Immature natural killer cell (primary cell): Measurements from ENCODE around the gene ZNF865. TPM values are rescaled to one million over a fixed set of nuclear protein-coding genes. Genes with fewer than 3 reads are reported as not detected.
A peak's percentile ranks its signal among the peaks of the same experiment; 100 is the strongest.

Experiments
- DNase-seq, 3 donors: peaks; one replicate each; pipeline ENCODE4 v3.0.0; 2022; ENCODE audit warnings: mixed read lengths in 1 of 3
- H3K27ac Mint-ChIP-seq, 6 donors: one replicate each; pipeline ENCODE4 v1.8.0; 2020; ENCODE audit warnings: mixed read lengths in 6 of 6, mild to moderate bottlenecking in 5 of 6, inconsistent platforms in 4 of 6, moderate library complexity in 3 of 6
- H3K27me3 Mint-ChIP-seq, 3 donors: one replicate each; pipeline ENCODE4 v1.8.0; 2020 to 2021; ENCODE audit warnings: low read depth in 3 of 3, mild to moderate bottlenecking in 3 of 3, mixed read lengths in 3 of 3, moderate library complexity in 3 of 3, inconsistent platforms in 1 of 3
- H3K36me3 Mint-ChIP-seq, 3 donors: one replicate each; pipeline ENCODE4 v1.8.0; 2020; ENCODE audit warnings: mixed read lengths in 3 of 3, inconsistent platforms in 2 of 3, mild to moderate bottlenecking in 2 of 3
- H3K4me1 Mint-ChIP-seq, 2 donors: one replicate each; pipeline ENCODE4 v1.8.0; 2020; ENCODE audit warnings: inconsistent platforms in 2 of 2, mild to moderate bottlenecking in 2 of 2, mixed read lengths in 2 of 2, moderate library complexity in 1 of 2
- H3K4me3 Mint-ChIP-seq, 5 donors: one replicate each; pipeline ENCODE4 v1.8.0; 2020; ENCODE audit warnings: mild to moderate bottlenecking in 5 of 5, mixed read lengths in 5 of 5, inconsistent platforms in 3 of 5, moderate library complexity in 3 of 5
- H3K9me3 Mint-ChIP-seq, 6 donors: one replicate each; pipeline ENCODE4 v1.8.0; 2020; ENCODE audit warnings: mild to moderate bottlenecking in 6 of 6, mixed read lengths in 6 of 6, inconsistent platforms in 4 of 6, moderate library complexity in 3 of 6
- polyA plus RNA-seq, 3 donors: library from polyadenylated mRNA; unstranded; fragments of 300-500 nt; fragmentation: Illumina TruSeq; gene quantifications; one replicate each; pipeline ENCODE4 v1.2.3, GENCODE V29; 2021

ZNF865 gene
- polyA plus RNA-seq, 3 donors from 2014 or later = 0.08 to 0.18 TPM; not detected in 1

DNA sequence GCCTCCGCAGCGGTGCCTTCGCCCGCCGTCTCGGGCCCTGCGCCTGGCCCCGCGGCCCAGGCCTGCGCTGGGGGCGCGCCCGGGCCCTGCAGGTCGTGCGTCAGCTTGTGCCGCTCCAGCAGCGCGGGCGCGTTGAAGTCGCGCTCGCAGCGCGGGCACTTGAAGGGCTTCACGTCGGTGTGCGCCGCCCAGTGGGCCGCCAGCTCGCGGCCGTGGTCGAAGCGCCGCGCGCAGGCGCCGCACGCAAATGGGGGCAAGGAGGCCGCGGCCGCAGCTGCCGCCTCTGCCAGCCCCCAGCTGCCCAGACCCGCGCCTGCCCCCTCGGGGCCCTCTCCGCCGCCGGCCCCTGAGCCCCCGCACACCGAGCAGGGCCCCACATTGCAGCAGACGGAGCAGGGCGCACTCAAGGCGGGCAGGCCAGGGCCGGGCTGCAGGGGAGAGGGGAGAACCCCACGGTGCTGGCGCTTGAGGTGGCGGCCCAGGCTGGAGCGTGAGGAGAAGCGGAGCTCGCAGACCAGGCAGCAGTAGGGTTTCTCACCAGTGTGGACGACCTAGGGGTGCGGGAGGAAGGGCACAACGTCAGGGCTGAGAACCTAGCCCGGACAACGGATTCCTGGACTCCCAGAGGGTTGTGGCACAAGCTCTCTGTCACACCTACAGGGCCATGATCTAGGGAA, 12.2 kb upstream of the ZNF865 start:
- Mint-ChIP-seq H3K9me3 (no peaks in the 10 kb centered on the region), H3K4me1 (peaks cover 0 to 7% of the 10 kb centered on the region in 2 donors), H3K27ac (no peak overlapping the region), H3K4me3 (no peak overlapping the region), H3K27me3 (peaks cover 0 to 4% (median 2%) of the 10 kb centered on the region in 3 donors), H3K36me3 (peaks cover 14 to 22% (median 16%) of the 10 kb centered on the region in 3 donors)
- no peak for DNase-seq

DNA sequence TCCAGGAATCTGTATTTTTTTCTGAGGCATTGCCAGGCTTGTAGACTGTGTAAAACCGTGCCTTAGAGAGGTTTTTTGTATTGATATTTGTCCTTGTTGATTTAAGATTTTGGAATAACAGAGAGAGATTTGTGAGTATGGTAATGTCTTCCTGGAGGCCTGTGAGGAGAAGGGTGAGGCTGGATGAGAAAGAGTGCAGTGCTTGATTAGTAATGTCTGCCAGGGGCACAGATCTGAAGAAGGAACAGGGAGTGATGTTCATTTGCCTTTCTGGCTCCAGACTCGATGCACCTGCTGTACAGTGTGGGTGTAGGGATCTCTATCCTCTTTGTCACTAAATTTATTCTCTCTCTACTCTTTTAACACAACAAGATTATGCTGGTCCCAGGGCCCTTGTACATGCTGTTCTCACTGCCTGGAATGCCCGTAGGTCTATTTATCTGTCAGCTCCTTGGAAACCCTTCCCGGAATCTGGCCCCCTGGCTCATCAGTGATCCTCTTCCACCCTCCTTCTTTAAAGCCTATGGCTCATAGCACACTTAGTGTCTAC, 10.4 kb upstream of the ZNF865 start:
- Mint-ChIP-seq H3K4me1 (peaks cover 7 to 9% of the 10 kb centered on the region in 2 donors), H3K36me3 (peaks cover 14 to 22% (median 16%) of the 10 kb centered on the region in 3 donors), H3K4me3 (no peak overlapping the region), H3K27me3 (peaks cover 0 to 7% (median 2%) of the 10 kb centered on the region in 3 donors), H3K27ac (peak overlapping the region in 1 of 6 donors; percentile 13), H3K9me3 (peaks cover 0 to 1% (median 0%) of the 10 kb centered on the region in 6 donors)
- no peak for DNase-seq

DNA sequence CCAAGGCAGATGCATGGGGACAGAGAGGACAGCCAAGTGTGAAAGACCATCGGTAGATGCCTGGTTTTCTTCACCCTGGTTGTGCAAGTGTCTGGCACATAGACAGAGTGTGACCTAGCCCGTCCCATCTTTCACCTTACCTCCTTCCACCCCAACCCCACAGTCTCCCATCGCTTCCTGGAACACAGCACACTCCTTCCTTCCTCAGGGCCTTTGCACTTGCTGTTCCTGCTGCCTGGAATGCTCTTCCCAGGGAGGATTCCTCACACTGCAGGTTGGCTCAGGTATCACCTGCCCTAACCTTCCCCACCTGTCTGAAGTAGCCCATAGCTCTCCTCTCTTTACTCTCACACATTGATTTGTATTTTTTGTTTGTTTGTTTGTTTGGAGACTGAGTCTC, 9.1 kb upstream of the ZNF865 start:
- peaks cover 14 to 22% (median 16%) of the 10 kb centered on the region in 3 donors for H3K36me3 Mint-ChIP-seq
- H3K9me3 Mint-ChIP-seq = peaks cover 0 to 1% (median 0%) of the 10 kb centered on the region in 6 donors
- no peak for DNase-seq
- H3K4me3 Mint-ChIP-seq = no peak overlapping the region
- peaks cover 13 to 15% of the 10 kb centered on the region in 2 donors for H3K4me1 Mint-ChIP-seq
- H3K27me3 Mint-ChIP-seq = peaks cover 0 to 9% (median 4%) of the 10 kb centered on the region in 3 donors
- H3K27ac Mint-ChIP-seq = no peak overlapping the region

DNA sequence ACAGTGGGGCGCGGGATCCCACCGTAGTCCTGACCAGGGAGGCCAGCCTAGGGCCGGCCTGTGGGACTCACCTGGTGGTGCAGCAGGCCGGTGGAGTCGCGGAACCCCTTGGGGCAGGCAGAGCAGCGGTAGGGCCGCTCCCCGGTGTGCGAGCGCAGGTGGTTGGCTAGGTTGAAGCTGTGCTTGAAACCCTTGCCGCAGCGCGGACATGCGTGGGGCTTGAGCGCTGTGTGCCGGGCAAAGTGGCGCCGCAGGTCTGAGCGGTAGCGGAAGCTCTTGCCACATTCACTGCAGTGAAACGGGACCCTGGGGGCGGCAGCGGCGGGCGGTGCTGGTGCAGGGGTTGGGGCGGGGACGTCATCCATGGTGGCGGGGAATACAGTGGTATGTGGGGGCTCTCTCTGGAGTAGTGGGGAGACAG, 7.9 kb upstream of the ZNF865 start:
- no peak for DNase-seq
- H3K27me3 Mint-ChIP-seq = peaks cover 0 to 9% (median 4%) of the 10 kb centered on the region in 3 donors
- H3K4me3 Mint-ChIP-seq = no peak overlapping the region
- H3K9me3 Mint-ChIP-seq = peaks cover 0 to 1% (median 0%) of the 10 kb centered on the region in 6 donors
- H3K27ac Mint-ChIP-seq = no peak overlapping the region
- H3K4me1 Mint-ChIP-seq = peaks cover 19 to 21% of the 10 kb centered on the region in 2 donors
- H3K36me3 Mint-ChIP-seq = peaks cover 14 to 22% (median 16%) of the 10 kb centered on the region in 3 donors

DNA sequence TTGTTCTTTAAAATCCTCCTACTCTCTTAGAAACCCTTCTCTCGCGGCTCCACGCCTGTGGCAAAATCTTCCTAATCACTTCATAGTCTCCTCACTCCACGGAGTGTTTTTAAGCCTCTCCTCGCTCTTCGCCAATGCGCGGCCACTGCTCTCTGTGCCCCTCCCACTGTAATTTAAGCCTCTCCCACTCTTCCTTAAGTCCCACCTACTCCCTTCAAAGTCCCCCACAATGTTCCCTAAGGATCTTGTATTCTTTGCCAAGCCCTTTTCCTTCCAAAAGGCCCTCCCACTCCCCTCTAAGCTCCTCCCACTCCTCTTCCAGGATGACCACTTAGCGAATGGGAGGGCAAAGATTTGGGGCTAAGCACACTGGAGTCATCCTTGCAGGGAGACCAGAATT, 7.4 kb upstream of the ZNF865 start:
- H3K27ac Mint-ChIP-seq = peak overlapping the region in 3 of 6 donors; percentile 57 to 58 (median 57)
- peaks cover 0 to 1% (median 0%) of the 10 kb centered on the region in 6 donors for H3K9me3 Mint-ChIP-seq
- peaks cover 0 to 9% (median 4%) of the 10 kb centered on the region in 3 donors for H3K27me3 Mint-ChIP-seq
- DNase-seq = no peak
- peak overlapping the region in 1 of 5 donors; percentile 35 for H3K4me3 Mint-ChIP-seq
- peaks cover 14 to 22% (median 16%) of the 10 kb centered on the region in 3 donors for H3K36me3 Mint-ChIP-seq
- peaks cover 20 to 21% of the 10 kb centered on the region in 2 donors for H3K4me1 Mint-ChIP-seq

DNA sequence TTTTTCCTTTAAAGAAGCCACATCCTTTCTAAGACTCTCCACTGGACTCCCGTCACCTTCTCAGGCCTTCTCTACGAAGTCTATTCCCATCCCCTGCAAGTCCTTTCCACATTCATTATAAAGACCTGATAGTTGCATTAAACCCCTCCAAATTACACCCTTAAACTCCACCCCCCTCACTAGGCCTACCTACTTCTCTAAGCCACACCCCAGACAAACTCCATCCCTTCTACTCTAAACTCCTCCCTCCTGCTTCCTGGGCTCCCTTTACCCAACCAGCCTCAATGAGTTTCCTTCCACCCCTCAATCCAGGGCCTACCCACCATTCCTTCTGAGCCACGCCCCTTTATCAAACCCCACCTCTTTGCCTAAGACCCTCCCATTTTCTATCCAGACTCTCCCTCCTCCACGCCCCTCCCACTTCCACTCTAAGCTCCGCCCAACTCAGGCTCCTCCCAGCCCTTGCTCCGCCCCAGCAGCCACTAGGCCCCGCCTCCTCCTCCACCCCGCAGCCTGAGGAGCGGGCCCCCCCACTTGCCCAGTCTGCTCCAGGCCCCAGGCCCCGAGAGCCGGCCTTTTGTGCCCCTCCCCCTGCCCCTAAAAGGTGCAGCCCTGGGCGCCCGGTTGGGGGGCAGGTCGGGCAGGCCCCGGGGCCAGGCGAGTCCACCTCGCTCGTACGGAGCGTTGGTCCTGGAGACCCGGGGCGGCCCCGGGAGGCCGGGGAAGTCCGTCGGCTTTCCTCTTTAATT, 6.6 kb upstream of the ZNF865 start:
- Mint-ChIP-seq H3K27me3 (peaks cover 1 to 9% (median 4%) of the 10 kb centered on the region in 3 donors), H3K27ac (peak overlapping the region; percentile 89 to 99 (median 98)), H3K36me3 (peaks cover 13 to 19% (median 14%) of the 10 kb centered on the region in 3 donors), H3K4me1 (peaks cover 25 to 28% of the 10 kb centered on the region in 2 donors), H3K4me3 (peak overlapping the region; percentile 96 to 100 (median 99)), H3K9me3 (peaks cover 0 to 1% (median 0%) of the 10 kb centered on the region in 6 donors)
- peak; percentile 97 to 98 (median 97) for DNase-seq

DNA sequence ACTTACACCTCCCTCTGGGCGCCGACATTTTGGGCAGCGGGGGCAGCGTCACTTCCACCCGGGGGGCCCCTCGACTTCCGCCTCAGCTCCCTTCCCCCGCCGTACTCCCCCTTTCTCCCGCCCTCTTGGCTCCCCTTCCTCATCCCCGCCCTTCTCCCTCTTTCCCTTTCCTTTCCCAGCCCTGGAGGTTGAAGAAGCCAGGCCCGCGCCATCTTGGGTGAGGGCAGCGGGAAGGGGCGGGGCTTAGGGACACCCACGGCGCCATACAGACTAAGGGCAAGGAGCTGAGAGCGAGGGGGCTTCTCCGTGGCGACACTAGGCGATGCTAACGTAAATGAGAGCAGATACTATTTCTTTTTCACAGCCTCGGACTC, 6.0 kb upstream of the ZNF865 start, which contains the start of gene FIZ1:
Gene FIZ1, minus strand, starts transcription at position 50 of the 374 bp plus-strand sequence. CDS start 1,652 bp downstream, outside the sequence.
- Mint-ChIP-seq H3K9me3 (peaks cover 0 to 1% (median 0%) of the 10 kb centered on the region in 6 donors), H3K27ac (peak within 1 kb of the TSS; percentile 89 to 99 (median 98)), H3K4me3 (peak within 1 kb of the TSS; percentile 96 to 100 (median 99)), H3K4me1 (peaks cover 28 to 32% of the 10 kb centered on the region in 2 donors), H3K27me3 (peaks cover 1 to 9% (median 4%) of the 10 kb centered on the region in 3 donors), H3K36me3 (peaks cover 13 to 19% (median 14%) of the 10 kb centered on the region in 3 donors)
- peak; percentile 96 for DNase-seq

DNA sequence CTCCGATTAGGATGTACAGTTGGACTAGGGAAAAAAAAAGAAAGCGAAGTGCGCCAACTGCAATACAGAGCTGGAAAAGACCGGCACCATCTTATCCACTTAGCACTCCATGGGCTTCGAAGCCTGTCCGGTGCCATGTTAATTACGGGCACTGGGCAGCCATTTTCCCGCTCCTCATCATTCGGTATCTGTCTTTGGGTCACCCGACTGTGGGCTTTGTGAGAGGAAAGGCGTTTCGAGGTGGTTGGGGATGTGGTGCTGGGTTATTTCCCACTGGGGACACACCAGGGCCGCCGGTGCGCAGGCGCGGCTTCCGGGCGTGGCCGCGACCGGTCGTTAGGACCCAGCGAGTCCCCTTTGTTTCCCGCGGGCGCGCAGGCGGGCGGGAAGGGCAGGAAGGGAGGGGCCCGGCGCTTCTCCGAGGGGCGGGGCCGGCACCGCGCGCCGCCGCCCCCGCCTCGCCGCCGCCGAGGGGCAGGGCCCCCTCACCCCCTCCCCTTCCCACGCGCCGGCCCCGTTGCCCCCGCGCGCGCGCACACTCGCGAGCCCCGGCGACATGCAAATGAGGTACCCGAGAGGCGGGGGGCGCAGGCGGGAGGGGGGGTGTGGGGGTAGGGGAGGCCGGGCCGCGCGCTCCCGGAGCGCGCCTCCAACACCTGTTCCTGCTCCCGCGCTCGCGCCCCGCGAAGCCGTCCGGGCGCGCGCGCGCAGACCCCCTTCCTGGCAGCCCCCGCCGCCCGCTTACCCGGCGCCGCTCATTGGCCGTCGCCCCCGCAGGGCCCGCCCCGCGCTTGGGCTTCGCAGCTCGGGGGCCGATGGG, 5.4 kb upstream of the ZNF865 start, which contains the start of gene ZNF524:
Gene ZNF524, plus strand, starts transcription at position 447 of the 820 bp plus-strand sequence. CDS start 1,825 bp downstream, outside the sequence.
- Mint-ChIP-seq H3K27ac (peak within 1 kb of the TSS; percentile 93 to 99 (median 98)), H3K36me3 (peaks cover 9 to 15% (median 10%) of the 10 kb centered on the region in 3 donors), H3K4me3 (peak within 1 kb of the TSS; percentile 96 to 100 (median 99)), H3K4me1 (peaks cover 33 to 37% of the 10 kb centered on the region in 2 donors), H3K9me3 (peaks cover 0 to 1% (median 0%) of the 10 kb centered on the region in 6 donors), H3K27me3 (peaks cover 4 to 12% (median 7%) of the 10 kb centered on the region in 3 donors)
- peak; percentile 89 to 93 (median 91) for DNase-seq

DNA sequence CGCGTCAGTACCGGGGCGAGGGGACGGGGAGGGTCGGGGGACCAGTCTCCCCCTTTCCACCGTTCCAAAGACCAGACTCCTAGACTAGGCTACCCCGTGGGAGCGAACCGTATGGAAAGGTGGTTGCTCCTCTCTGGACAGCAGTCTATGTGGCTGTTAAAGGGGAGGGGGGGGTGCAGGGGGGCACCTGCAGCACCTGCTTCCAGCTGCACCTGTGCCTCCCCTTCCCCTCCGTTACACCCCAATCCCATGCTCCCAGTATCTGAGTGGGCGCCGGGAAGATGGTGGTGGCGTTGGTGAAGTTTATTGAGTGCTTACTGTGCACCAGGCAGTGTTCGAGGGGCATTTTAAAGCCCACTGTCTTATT, 4.8 kb upstream of the ZNF865 start:
- Mint-ChIP-seq H3K4me1 (peaks cover 35 to 37% of the 10 kb centered on the region in 2 donors), H3K36me3 (peaks cover 4 to 9% (median 5%) of the 10 kb centered on the region in 3 donors), H3K27ac (peak overlapping the region; percentile 78 to 93 (median 88)), H3K27me3 (peaks cover 4 to 12% (median 11%) of the 10 kb centered on the region in 3 donors), H3K4me3 (peak overlapping the region; percentile 84 to 88 (median 86)), H3K9me3 (peaks cover 0 to 1% (median 0%) of the 10 kb centered on the region in 6 donors)
- DNase-seq = no peak

DNA sequence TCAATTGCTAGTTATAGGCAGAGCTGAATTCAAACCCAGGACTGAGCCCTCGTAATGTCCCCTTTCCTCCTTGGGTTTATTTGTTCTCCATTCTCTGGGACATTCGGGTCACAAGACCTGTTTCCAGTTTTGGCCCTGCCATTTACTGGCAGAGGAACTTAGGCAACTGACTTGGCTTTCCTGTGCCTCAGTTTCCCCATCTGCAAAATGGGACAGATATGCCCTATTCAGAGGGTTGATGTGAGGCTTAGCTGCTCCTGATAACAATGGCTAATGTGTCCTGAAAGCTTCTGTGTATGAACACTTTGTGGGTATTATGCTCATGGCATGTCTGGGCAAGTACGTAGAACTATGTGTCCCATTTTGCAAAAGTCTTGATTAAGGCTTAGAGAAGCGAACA, 4.4 kb upstream of the ZNF865 start:
- Mint-ChIP-seq H3K27ac (peak overlapping the region; percentile 78 to 93 (median 88)), H3K4me3 (peak overlapping the region; percentile 84 to 88 (median 86)), H3K4me1 (peaks cover 38 to 41% of the 10 kb centered on the region in 2 donors), H3K36me3 (peaks cover under 1 to 5% (median under 1%) of the 10 kb centered on the region in 3 donors), H3K27me3 (peaks cover 9 to 15% (median 14%) of the 10 kb centered on the region in 3 donors), H3K9me3 (peaks cover 0 to 1% (median 0%) of the 10 kb centered on the region in 6 donors)
- no peak for DNase-seq

DNA sequence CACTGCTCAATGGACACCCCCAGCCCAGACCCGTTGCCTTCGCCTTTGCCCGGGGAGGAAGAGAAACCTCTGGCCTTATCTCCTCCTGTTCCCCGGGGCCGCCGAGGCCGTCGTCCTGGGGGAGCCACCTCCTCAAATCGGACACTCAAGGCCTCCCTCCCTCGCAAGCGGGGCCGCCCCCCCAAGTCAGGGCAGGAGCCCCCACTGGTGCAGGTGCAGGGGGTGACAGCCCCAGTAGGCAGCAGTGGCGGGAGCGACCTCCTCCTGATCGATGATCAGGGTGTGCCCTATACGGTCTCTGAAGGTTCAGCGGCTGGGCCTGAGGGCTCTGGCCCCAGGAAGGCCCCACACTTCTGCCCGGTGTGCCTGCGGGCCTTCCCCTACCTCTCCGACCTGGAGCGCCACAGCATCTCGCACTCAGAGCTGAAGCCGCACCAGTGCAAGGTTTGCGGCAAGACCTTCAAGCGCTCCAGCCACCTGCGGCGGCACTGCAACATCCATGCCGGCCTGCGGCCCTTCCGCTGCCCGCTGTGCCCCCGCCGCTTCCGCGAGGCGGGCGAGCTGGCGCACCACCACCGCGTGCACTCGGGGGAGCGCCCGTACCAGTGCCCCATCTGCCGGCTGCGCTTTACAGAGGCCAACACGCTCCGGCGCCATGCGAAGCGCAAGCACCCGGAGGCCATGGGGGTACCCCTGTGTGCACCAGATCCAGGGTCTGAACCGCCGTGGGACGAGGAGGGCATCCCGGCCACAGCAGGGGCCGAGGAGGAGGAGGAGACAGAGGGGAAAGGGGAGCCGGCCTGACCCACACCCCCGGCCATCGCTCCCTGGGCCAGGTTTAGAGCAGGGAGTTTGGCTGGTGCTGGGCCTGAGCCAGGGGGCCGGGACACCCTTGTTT, 3.1 kb upstream of the ZNF865 start:
- H3K27ac Mint-ChIP-seq = peak overlapping the region in 2 of 6 donors; percentile 78 to 80
- peaks cover 0 to 1% (median 0%) of the 10 kb centered on the region in 6 donors for H3K9me3 Mint-ChIP-seq
- H3K27me3 Mint-ChIP-seq = peaks cover 9 to 16% (median 14%) of the 10 kb centered on the region in 3 donors
- peak overlapping the region in 1 of 5 donors; percentile 86 for H3K4me3 Mint-ChIP-seq
- no peak for DNase-seq
- peaks cover 47 to 54% of the 10 kb centered on the region in 2 donors for H3K4me1 Mint-ChIP-seq
- H3K36me3 Mint-ChIP-seq = no peaks in the 10 kb centered on the region
